HFFc6 (cell line): ENCODE data around the gene EPHA3. TPM values are rescaled to one million over a fixed set of nuclear protein-coding genes. Genes with fewer than 3 reads are reported as not detected.

Experiments used
- DNase-seq: peaks from one replicate; pipeline ENCODE4 v3.0.0-alpha.2; 2018
- H3K27ac Mint-ChIP-seq: 2 replicates; pipeline ENCODE4 v1.8.0; 2020; ENCODE audit warnings: mild to moderate bottlenecking, mixed read lengths
- H3K27me3 Mint-ChIP-seq: 2 replicates; pipeline ENCODE4 v1.8.0; 2021; ENCODE audit warnings: mild to moderate bottlenecking, moderate library complexity, mixed read lengths; ENCODE audit not compliant: insufficient read depth
- H3K36me3 Mint-ChIP-seq: 2 replicates; pipeline ENCODE4 v1.8.0; 2021; ENCODE audit warnings: low read depth, mixed read lengths
- H3K4me1 Mint-ChIP-seq: 2 replicates; pipeline ENCODE4 v1.8.0; 2020; ENCODE audit warnings: low read depth, mixed read lengths
- H3K4me3 Mint-ChIP-seq: 2 replicates; pipeline ENCODE4 v1.8.0; 2020; ENCODE audit warnings: mild to moderate bottlenecking, moderate library complexity, mixed read lengths
- H3K9me3 Mint-ChIP-seq: 2 replicates; pipeline ENCODE4 v1.8.0; 2020; ENCODE audit warnings: mild to moderate bottlenecking, mixed read lengths
- total RNA-seq, 6 experiments: library from RNA; stranded (reverse); fragmentation: NEBNext Ultra II Directional; extraction: Animal tissue kit (Norgen Biotek cat#: 25700); gene quantifications; 2 replicates in 1 of 6; 3 replicates in 5 of 6; pipeline ENCODE4 v1.2.3, GENCODE V29; 2021
- TF ChIP-seq, protein P1 (sequence below): fragments of 200-600 bp; sonication (generic); IDR thresholded peaks from 2 replicates; pipeline ENCODE4 v1.5.0; 2021; ENCODE audit warnings: antibody characterized with exemption, mild to moderate bottlenecking

EPHA3 gene
- total RNA-seq, 6 experiments from 2014 or later = 0.09 to 0.13 (median 0.11) TPM; not detected in 3

DNA sequence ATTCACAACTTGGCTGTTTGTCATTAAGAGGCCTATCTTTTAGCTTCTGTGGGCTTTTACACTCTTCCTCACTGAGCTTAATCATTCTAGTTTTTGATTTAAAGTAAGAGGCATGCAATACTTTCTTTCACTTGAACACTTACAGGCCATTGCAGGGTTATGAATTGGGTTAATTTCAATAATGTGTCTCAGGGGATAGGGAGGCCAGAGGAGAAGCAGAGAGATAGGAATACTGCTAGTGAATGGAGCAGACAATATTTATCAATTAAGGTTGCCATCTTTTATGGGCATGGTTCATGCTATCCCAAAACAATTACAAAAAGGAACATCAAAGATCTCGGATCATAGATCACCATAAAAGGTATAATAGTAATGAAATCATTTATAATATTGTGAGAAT is 189.8 kb downstream of the EPHA3 start:
- TF ChIP-seq, protein P1, sequence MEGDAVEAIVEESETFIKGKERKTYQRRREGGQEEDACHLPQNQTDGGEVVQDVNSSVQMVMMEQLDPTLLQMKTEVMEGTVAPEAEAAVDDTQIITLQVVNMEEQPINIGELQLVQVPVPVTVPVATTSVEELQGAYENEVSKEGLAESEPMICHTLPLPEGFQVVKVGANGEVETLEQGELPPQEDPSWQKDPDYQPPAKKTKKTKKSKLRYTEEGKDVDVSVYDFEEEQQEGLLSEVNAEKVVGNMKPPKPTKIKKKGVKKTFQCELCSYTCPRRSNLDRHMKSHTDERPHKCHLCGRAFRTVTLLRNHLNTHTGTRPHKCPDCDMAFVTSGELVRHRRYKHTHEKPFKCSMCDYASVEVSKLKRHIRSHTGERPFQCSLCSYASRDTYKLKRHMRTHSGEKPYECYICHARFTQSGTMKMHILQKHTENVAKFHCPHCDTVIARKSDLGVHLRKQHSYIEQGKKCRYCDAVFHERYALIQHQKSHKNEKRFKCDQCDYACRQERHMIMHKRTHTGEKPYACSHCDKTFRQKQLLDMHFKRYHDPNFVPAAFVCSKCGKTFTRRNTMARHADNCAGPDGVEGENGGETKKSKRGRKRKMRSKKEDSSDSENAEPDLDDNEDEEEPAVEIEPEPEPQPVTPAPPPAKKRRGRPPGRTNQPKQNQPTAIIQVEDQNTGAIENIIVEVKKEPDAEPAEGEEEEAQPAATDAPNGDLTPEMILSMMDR = no peak
- Mint-ChIP-seq H3K9me3 (peaks cover 14% of the 10 kb centered on the region; the same call in 1 of the 2 replicates), H3K27ac (no peak overlapping the region), H3K36me3 (no peaks in the 10 kb centered on the region), H3K4me3 (no peak overlapping the region), H3K27me3 (no peaks in the 10 kb centered on the region; the same call in 1 of the 2 replicates), H3K4me1 (peaks cover 7% of the 10 kb centered on the region; the same call in 1 of the 2 replicates)
- no peak for DNase-seq

DNA sequence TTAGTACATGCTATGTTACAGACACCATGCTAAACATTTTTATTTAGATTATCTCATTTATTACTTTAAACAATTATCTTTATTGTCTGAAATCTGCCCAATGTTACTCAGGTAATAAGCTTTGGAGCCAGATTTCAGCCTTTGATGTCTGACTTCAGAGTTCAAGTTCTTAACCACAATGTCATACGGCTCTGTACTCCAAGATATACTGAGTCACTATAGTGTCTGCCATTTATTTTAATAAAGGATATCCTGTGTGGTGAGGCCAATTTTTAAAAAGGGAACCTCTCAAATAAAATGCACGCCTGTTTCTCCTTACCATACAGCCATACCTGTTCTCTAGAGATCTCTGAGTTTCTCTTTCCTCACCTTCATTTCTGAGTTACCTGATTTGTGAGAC is 193.1 kb downstream of the EPHA3 start:
- DNase-seq = no peak
- TF ChIP-seq, protein P1 = no peak
- Mint-ChIP-seq H3K4me1 (peaks cover 7% of the 10 kb centered on the region; the same call in 1 of the 2 replicates), H3K27me3 (no peaks in the 10 kb centered on the region), H3K27ac (peak overlapping the region; percentile 24; the same call in 1 of the 2 replicates), H3K36me3 (no peaks in the 10 kb centered on the region), H3K9me3 (peaks cover 7% of the 10 kb centered on the region), H3K4me3 (peak overlapping the region; percentile 39; the same call in 1 of the 2 replicates)

DNA sequence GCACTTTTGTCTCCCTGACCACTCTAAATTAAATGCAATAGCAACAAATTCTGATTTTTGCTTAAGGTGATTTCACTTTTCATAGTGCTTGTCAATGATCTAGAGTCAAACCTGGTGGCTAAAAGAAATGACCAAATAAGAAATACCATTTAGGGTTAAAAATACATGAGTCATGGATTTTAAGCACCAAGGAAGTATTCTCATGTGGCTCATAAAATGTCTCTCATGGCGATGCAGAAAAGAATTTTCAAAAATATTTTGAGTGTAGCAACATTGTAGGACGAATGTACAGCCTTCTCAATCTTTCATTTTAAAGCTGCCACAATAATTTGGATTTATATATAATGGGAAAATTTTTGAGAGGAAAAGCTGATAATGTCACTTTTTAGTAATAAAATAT is 193.6 kb downstream of the EPHA3 start:
- peaks cover 3% of the 10 kb centered on the region for H3K9me3 Mint-ChIP-seq
- peaks cover 7% of the 10 kb centered on the region; the same call in 1 of the 2 replicates for H3K4me1 Mint-ChIP-seq
- no peak for DNase-seq
- peak overlapping the region; percentile 24; the same call in 1 of the 2 replicates for H3K27ac Mint-ChIP-seq
- peak overlapping the region; percentile 39; the same call in 1 of the 2 replicates for H3K4me3 Mint-ChIP-seq
- TF ChIP-seq, protein P1 = no peak
- H3K36me3 Mint-ChIP-seq = no peaks in the 10 kb centered on the region
- H3K27me3 Mint-ChIP-seq = no peaks in the 10 kb centered on the region

DNA sequence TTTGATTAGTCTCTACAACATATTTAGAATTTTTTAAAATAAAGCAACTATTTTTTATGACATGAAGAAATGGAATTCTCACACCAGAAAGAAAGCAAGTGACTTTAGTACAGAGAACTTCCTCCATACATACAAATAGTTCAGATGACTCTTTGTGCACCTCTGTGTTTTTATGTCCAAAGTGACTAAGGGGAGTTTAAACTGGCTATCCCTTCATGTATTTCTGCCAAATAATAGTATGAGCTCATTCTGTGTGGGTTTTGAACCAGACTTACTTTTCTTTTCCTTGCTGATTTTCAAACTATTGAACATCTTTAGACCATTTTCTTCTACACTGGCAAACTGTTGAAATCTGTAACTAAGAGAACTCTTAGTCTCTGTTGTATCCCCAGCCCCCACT is 196.3 kb downstream of the EPHA3 start:
- Mint-ChIP-seq H3K9me3 (no peaks in the 10 kb centered on the region; the same call in none of the 2 replicates), H3K4me1 (peaks cover 7% of the 10 kb centered on the region; the same call in 1 of the 2 replicates), H3K27ac (no peak overlapping the region), H3K27me3 (no peaks in the 10 kb centered on the region), H3K4me3 (no peak overlapping the region), H3K36me3 (no peaks in the 10 kb centered on the region)
- DNase-seq = no peak
- TF ChIP-seq, protein P1 = no peak

DNA sequence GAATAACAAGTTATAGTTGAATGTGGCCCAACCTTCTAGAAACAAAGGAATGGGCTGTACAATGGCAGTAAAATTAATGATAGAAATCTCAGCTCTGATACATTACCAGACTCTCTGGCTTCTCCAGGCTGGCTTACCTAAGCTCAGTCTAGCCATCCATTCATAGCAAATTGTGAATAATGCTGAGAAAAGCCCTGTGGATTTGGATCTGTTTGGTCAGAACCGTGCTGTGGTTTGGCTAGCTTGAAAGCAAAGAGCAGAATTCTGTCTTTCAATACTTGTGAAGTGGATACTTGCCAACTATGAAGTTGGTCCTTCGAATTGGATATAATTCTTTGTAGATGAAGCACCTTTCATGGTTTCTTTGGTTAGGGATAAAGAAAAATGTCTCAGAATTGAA is 199.1 kb downstream of the EPHA3 start:
- no peak overlapping the region for H3K4me3 Mint-ChIP-seq
- H3K27ac Mint-ChIP-seq = no peak overlapping the region
- no peaks in the 10 kb centered on the region; the same call in none of the 2 replicates for H3K9me3 Mint-ChIP-seq
- TF ChIP-seq, protein P1 = no peak
- no peak for DNase-seq
- peaks cover 4% of the 10 kb centered on the region; the same call in 1 of the 2 replicates for H3K4me1 Mint-ChIP-seq
- H3K27me3 Mint-ChIP-seq = no peaks in the 10 kb centered on the region; the same call in 1 of the 2 replicates
- H3K36me3 Mint-ChIP-seq = no peaks in the 10 kb centered on the region
